Jurkat, Clone E6-1 (cell line): Measurements from ENCODE around the gene PLA2G4A.

Experiments
- DNase-seq: peaks from one replicate; pipeline ENCODE4 v3.0.0-alpha.2; 2011; ENCODE audit warnings: low read depth, low spot score
- H3K4me3 ChIP-seq: 2 replicates; pipeline ENCODE4 v1.5.1; 2011; ENCODE audit warnings: mild to moderate bottlenecking, low read length, control low read depth, moderate library complexity

PLA2G4A gene

DNA sequence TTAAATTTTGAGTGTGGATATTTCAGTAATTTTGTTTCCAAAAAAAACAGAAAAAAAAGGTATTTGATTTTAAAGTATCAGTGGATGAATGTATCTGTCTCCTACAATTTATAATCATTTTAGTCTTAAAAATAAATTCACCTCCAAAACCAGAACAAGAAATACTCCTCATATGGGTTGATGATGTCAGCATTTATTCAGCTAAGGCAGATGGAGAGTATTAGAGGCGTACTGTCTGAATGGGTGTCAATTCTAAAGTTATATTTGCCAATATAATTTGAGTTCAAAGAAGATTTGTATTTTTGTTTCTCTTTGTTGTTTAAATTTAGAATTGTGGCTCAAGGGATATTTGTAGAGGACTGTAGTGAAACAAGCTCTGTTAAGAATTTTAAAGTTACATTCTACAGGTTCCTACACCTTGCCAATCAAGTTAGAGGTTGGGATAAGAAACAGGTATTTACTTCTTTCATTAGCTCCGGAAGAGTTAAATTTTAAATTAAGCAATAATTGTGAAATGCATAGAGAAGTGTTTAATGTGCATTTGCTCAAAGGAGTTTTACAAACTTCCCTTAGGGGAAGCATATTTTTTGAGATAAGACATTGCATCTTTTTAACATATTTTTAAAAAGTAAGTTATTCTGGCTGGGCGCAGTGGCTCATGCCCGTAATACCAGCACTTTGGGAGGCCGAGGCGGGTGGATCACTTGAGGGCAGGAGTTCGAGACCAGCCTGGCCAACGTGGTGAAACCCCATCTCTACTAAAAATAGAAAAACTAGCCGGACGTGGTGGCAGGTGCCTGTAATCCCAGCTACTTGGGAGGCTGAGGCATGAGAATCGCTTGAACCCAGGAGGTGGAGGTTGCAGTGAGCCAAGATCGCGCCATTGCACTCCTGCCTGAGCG, 1.2 kb downstream of the PLA2G4A start:
- DNase-seq, result no peak
- H3K4me3 ChIP-seq, result no peak overlapping the region

DNA sequence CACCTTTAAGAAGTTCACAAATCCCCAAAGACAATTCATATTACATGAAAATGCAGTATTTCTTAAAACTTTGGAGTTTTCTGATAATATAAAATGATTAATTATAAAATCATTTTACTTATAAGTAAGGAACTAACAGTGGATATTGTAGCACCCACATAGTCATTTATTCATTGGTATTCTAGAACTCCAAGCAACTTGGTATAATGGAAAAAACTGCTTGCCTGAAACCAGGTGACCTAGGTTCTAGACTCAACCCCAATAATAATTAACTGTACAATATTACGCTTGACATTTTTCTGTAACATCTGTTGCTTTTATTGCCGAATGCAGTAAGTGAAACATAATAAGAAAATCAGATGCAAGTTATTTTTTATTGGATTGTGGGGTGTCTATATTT, 2.4 kb downstream of the PLA2G4A start:
- no peak overlapping the region for H3K4me3 ChIP-seq
- no peak for DNase-seq

DNA sequence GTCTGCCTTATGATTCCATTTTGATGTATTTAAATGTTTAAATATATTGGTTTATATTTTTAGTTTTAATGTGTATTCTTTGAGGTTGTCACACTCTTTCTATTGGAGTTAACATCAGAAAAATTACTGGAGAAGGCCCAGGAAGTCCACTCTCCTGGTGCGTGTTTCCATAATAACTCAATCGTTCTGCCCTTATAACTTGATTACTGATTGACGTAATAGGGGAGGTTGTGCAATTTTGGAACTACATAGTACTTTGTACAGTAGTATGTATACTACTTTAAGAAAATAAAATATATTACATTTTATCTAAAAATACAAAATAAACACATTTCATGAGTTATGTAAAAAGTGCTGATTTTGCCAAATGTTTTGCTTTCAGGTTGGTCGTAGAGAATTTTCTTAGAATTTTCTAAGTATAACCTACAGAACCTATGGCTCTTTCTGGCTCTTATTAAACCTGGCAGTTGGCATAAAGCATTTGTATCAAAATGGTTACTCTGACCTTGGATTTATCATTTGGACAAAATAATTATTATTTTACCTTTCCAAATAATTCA, 5.7 kb downstream of the PLA2G4A start:
- no peak for DNase-seq
- no peak overlapping the region for H3K4me3 ChIP-seq

DNA sequence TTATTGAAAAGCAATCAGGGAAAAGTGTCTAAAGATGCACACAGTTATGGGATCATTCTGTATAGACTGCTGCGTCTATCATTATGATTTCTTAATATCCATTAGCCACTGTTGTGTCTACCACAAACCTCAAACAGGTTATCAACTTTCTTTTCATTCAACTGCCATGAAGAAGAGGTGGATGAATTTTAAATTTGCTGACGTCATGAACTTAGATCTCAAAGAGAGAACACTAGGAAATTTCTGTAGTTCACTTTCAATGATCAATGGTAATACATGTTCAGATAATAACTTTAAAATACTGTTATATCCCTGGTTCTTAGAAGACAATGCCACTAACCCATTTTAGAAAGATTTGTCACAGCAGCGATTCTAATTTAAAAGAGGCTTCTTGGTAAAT, 6.7 kb downstream of the PLA2G4A start:
- no peak overlapping the region for H3K4me3 ChIP-seq
- DNase-seq, result no peak

DNA sequence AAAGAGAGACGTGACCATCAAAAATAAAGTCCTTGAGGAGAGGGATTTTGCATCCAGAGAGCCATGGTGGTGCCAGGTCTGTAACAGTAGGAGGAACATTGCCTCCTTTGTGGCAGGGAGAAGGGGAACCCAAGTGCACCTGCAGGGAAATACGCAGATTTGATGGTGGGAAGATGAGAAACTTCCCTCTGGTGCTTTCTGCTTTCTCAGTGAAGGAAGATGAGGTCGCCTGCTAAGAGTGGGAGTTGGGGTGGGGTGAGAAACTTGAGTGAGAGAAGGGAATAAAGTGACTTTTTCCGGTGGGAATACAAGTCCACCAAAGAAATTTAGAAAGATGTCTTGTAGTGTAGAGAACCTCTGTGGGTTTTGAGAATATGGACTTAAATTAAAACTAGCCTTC, 9.1 kb downstream of the PLA2G4A start:
- DNase-seq, result no peak
- no peak overlapping the region for H3K4me3 ChIP-seq

DNA sequence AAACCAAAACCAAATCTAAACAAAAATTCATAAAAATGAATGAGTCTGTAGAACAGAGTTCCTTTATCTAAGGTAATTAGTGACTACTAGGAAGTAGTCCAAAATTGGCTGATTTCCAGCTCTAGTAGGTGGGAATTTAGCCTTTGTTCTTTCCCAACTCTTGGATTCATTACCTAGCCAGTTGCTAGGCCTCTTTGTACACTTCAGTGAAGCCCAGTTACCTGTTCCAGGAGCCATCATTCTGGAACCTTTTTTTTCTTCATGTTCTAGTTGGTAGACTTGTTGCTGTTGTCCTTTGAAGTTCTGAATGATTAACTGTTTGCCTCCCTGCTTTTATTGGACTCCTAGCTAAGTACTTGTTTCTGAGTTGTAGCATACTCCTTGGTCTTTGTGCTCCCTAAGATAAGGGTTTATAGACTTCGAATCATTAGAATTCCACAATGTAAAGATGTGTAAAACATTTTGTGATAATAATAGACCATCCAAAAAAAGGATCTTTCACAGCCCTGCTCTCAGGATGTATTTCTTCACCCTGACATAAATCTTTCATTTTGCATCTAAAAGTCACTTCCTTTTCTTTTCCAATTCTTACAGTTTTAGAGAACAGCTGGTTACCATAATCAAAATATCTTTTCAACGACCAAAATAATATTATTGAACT, 9.8 kb downstream of the PLA2G4A start:
- no peak for DNase-seq
- H3K4me3 ChIP-seq, result no peak overlapping the region

DNA sequence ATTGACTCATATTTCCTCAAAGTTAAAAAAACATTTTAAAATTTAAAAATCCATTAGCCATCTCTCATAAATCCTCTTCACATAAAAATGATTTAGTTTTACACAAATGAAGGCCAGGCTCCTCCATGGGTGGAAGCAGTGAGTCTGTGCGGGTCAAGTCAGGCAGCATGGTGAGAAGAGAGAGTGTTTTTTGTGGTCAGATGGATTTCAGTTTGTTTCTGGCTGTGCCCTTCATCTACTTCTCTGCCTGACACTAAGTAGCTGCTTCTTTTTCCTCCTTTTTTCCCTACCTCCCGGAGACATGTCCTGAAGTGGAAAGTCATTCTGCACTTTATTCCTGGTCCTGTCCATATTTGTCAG, 10.3 kb downstream of the PLA2G4A start:
- no peak for DNase-seq
- H3K4me3 ChIP-seq, result no peak overlapping the region

DNA sequence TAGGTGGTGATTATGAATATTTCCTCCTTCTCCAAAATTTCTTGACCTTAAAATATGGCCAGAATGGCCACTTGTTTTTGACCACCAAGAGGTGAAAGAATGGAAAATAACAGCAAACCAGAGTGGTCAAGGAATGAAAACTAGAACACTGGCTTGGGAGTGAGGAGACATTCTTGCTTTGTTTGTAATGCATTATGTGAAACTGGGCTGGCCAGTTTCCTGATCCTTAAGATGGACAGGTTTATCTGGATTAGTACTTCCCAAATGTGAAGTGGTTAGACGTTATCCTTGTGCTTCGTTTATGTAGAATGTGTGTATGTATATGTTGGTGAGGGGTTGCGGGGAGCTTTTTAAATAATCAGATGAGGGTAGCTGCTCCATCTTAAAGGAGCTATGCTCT, 12.8 kb downstream of the PLA2G4A start:
- no peak overlapping the region for H3K4me3 ChIP-seq
- no peak for DNase-seq

DNA sequence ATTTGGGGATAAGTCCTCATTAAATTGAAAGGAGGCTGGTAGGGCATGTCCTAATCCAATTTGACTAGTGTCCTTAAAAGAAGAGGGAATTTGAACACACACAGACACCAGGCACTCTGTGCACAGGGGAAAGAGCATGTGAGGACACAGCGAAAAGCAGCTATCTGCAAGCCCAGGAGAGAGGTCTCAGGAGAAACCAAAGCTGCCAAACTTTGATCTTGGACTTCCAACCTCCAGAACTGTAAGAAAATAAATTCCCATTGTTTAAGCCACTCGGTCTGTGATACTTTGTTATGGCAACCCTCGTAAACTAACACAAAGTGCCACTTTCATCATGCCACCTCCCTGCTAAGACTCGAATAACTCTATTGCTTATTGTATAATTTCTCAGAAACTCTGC, 13.8 kb downstream of the PLA2G4A start:
- DNase-seq, result no peak
- no peak overlapping the region for H3K4me3 ChIP-seq

DNA sequence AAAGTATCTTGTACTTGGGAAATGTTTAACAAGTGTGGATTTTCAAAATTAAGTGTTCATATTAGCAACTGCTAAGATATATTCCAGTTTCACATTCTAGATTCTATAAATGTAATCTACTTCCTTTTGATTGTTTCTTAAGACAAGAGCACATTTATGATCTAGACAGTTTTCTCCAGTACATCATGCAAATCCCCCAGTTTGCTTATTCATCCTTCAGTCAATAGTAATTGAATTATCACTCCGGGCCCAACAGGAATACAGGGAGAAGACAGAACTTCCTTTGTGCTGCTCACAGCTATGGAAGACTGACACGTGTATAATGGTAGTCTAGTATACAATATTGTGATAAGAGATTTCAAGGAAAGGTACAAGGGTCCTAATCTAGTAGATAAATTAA, 14.5 kb downstream of the PLA2G4A start:
- no peak overlapping the region for H3K4me3 ChIP-seq
- DNase-seq, result no peak

DNA sequence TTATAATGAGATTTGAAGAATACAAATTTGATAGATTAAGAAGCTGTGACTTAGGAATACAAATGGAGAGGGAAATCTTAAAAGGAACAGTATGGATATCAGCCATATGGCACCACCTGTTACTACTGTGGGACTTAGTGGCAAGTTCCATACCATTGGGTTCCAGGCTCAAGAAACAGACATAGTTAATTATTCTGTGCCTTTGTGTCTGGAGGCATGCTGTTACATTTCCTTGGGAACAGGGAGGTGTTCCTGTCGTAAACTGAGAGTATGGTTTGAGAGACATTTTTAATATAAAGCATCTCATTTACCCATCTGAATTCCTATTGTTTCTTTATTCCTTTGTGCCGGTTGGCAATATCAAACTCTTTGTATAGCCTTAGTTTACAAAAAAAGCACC, 15.2 kb downstream of the PLA2G4A start:
- DNase-seq, result no peak
- no peak overlapping the region for H3K4me3 ChIP-seq

DNA sequence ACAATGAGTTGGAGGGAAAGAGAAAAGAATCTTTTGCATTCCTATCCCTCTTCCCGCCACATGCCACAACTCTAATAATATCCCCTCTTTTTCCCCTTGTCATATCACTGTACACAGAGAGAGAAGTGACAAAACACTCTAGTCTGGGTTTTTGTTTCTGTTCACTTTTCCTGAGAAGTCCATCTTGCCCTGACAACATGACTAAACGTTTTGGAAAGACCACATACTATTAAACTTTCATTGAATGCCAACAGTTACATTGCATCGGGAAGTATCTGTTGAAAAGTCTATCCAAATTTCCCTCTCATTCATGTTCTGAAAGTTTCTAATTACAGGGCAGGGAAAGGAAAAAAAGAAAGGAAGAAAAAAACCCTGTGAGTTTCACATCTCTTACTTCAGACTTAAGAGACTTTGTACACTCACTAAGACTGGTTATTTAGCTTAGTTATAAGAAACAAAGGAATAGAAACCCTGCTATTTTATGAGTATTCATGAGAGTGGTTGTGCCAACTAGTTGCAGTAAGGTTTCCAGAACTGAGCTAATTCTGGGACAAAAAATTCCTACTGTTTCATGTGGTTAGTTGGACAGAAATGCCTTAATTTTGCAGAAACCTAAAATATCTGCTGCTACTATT, 16.9 kb downstream of the PLA2G4A start:
- H3K4me3 ChIP-seq, result no peak overlapping the region
- no peak for DNase-seq

DNA sequence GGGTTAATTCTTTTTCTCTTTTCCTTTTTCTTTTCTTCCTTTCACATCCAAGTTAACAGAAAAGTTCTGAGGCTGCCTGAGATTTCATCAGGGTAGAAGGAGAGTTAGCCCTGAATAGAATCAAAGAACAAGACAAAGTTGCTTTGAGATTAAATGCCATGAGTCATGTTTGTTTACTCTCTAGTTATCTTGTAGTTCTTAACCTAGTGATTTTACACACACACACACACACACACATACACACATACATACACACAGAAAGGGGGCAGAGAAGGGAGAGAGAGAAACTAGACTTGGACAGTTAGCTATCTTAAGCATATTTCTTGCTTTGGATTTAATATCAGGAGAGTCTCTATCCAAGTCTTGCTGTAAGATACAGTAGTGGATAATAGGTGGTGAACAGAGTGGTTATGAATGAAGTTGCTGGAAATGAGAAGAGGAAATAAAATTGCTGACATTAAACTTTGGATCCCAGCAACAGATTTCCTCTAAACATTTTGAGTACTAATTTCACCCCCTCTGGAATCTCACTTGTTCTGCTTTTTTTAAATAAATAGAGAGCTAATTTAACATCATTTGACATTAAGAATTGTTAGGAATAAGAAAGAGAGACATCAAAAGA, 19.9 kb downstream of the PLA2G4A start:
- DNase-seq, result no peak
- no peak overlapping the region for H3K4me3 ChIP-seq

DNA sequence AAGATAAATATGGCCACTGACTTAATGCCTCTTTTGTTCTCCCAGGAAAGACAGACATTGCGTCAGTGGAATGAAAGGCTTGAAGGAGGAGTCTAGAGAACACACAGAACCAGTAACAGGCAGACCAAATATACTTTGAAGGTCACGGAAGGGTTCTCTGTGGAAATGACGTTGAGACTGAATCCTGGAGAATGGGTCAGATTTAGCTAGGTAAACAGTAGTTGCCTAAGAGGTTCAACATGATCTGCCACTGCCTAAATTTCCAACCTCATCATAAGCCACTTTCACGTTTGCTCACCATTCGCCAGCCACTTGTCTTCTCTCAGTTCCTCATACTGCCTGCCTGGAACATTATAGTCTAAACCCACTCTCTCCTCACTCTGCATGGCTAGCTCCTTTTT, 20.5 kb downstream of the PLA2G4A start:
- no peak overlapping the region for H3K4me3 ChIP-seq
- DNase-seq, result no peak

DNA sequence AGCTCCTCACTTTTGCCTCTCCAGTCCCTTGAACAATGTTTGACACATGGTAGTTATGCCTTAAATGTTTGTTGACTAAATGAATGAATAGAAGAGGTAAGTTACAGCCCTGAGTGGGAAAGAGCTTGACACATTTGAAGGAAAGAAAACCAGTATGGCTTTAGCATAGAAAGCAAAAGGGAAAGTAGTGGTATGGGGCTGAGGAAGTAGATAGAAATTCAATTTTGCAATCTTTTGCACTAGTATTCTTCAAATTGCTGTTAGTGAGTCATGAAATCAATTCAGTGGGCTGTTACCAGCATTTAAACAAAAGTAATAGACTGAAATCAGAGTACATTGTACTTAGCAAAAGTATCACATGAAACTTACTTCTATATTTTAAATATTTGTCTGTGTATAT, 21.1 kb downstream of the PLA2G4A start:
- DNase-seq, result no peak
- H3K4me3 ChIP-seq, result no peak overlapping the region

DNA sequence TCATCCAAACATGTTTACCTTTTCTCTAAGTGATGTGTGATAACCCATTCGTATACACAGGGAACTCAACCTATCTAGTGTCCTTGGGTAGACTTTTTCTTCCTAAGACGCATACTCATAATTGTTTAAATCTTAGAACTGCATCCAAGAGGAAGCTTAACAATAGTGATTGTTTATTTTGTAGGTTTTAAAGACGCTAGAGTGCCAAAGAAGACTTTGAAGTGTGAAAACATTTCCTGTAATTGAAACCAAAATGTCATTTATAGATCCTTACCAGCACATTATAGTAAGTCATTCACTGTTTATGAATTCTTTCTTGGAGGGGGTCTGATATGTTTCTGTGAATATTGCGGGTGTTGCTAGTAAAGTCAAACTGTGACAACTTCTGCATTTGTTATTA, 25.4 kb downstream of the PLA2G4A start:
- no peak for DNase-seq
- H3K4me3 ChIP-seq, result no peak overlapping the region

DNA sequence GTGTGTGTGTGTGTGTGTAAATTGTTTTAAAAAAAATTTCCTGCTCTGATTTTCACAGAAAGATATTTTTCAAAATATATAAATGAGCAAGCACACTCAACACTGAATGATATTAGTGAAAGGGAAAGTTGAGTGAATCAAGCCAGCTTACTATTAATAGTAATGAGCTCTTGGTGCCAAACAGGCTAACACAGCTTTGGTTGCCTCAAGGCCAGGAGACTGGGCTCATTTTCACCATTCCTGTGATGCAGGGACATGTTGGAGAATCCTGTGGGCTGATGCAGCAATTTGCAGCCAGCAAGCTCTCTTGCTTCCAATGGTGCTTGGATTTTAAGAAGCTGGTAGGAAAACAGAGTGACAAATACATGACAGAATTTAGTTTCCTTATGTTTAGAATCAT, 30.2 kb downstream of the PLA2G4A start:
- no peak for DNase-seq
- no peak overlapping the region for H3K4me3 ChIP-seq

DNA sequence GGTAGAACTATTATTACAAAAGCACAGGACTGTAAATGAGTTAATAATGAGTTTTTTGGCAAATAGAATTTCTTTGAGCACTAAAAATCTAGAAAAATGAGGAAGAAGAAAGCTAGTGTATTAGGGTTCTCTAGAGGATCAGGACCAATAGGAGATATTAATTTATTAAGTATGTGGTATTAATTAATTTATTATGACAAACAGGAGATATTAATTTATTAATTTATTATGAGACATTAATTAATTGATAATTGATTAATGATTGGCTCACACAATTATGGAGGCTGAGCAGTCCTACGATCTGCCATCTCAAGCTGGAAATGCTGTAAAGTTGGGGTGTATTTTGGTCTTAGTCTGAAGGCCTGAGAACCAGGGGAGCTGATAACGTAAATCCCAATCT, 31.2 kb downstream of the PLA2G4A start:
- no peak overlapping the region for H3K4me3 ChIP-seq
- DNase-seq, result no peak

DNA sequence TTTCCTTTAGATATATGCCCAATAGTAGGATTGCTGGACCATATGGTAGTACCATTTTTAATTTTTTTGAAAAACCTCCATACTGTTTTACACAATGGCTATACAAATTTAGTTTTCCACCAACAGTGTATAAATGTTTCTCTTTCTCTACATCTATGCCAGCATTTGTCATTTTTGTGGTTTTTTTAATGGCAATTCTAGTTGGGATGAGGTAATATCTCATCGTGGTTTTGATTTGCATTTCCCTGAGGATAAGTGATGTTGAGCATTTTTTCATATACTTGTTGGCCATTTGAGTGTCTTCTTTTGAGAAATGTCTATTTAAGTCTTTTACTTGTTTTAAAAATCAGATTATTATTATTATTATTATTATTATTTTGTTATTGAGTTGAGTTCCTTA, 35.5 kb downstream of the PLA2G4A start:
- no peak for DNase-seq
- H3K4me3 ChIP-seq, result no peak overlapping the region

DNA sequence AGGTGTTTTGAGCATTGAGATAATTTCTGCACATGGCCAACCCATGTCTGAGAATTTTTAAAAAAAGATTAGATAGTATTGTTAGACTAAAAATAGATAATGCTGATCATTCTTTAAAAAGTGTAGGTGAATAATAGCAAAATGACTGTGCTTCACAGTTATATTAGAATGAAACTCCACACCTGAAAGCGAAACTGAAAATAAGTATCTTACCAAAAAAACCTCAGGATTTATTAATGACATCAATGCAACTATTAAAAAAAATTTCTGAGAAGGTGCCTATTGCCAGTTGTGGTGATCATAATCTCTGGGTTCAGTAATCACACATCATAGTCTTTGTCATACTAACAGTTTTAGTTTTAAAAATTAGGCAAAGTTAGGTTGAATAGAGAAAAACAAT, 36.5 kb downstream of the PLA2G4A start:
- DNase-seq, result no peak
- H3K4me3 ChIP-seq, result no peak overlapping the region
